PC-3 (cell line): ENCODE results near the gene CACNA1I. TPM values are rescaled to one million over a fixed set of nuclear protein-coding genes. Genes with fewer than 3 reads are reported as not detected.

ENCODE experiments used
- ATAC-seq: fragments of 200-7000 bp; cut with Tn5 transposase; 2 replicates; pipeline ENCODE4 v1.9.1; 2020; ENCODE audit warnings: mild to moderate bottlenecking, moderate library complexity
- BruUV-seq: library from RNA; stranded (reverse); fragments of 400-500 nt; replicated peaks from 2 replicates; lab custom pipeline; 2021; lab: Mats Ljungman, UMichigan
- CTCF ChIA-PET: fragments of 300-600 bp; sonication (Branson Sonifier 250); formaldehyde crosslinking; loops from one replicate; lab custom pipeline; 2022; ENCODE audit warnings: antibody characterized with exemption; lab: Charles Lee
- POLR2A ChIA-PET: fragments of 300-600 bp; sonication (Branson Sonifier 250); formaldehyde crosslinking; loops from one replicate; lab custom pipeline; 2022; ENCODE audit warnings: antibody characterized with exemption; ENCODE audit not compliant: unreplicated experiment; lab: Charles Lee
- DNase-seq: peaks from one replicate; pipeline ENCODE4 v3.0.0-alpha.2; 2015
- H2AFZ ChIP-seq: fragments of 300-600 bp; sonication (generic); 2 replicates; pipeline ENCODE4 v1.6.0; 2016; ENCODE audit warnings: antibody characterized with exemption, low read length
- H3F3A ChIP-seq: fragments of 300-600 bp; sonication (generic); one replicate; pipeline ENCODE4 v1.6.0; 2017; ENCODE audit warnings: antibody characterized with exemption, low read length, control low read depth, mild to moderate bottlenecking; ENCODE audit not compliant: unreplicated experiment
- H3K27ac ChIP-seq: fragments of 300-600 bp; sonication (generic); 2 replicates; pipeline ENCODE4 v1.5.1; 2016; ENCODE audit warnings: mild to moderate bottlenecking, low read length
- H3K27me3 ChIP-seq: fragments of 300-600 bp; sonication (generic); 2 replicates; pipeline ENCODE4 v1.6.1; 2016; ENCODE audit warnings: low read length, mixed read lengths
- H3K36me3 ChIP-seq: fragments of 300-600 bp; sonication (generic); 2 replicates; pipeline ENCODE4 v1.6.1; 2016; ENCODE audit warnings: low read depth, mixed run types, low read length, mixed read lengths
- H3K4me1 ChIP-seq: fragments of 300-600 bp; sonication (generic); 2 replicates; pipeline ENCODE4 v1.5.1; 2016; ENCODE audit warnings: low read length; ENCODE audit not compliant: insufficient read depth
- H3K4me2 ChIP-seq: fragments of 300-600 bp; sonication (generic); 2 replicates; pipeline ENCODE4 v1.6.0; 2016; ENCODE audit warnings: low read length
- H3K4me3 ChIP-seq: fragments of 300-600 bp; sonication (generic); 2 replicates; pipeline ENCODE4 v1.5.1; 2016; ENCODE audit warnings: mild to moderate bottlenecking, low read length, mixed read lengths
- H3K79me2 ChIP-seq: fragments of 300-600 bp; sonication (generic); 2 replicates; pipeline ENCODE4 v1.6.1; 2017; ENCODE audit warnings: low read length, mixed read lengths
- H3K9ac ChIP-seq: fragments of 300-600 bp; sonication (generic); 2 replicates; pipeline ENCODE4 v1.6.0; 2016; ENCODE audit warnings: mild to moderate bottlenecking, low read length
- H3K9me2 ChIP-seq: fragments of 300-600 bp; sonication (generic); replicated peaks from 2 replicates; pipeline ENCODE4 v1.6.1; 2016; ENCODE audit warnings: mixed run types, low read length, mixed read lengths
- H3K9me3 ChIP-seq: fragments of 300-600 bp; sonication (generic); 2 replicates; pipeline ENCODE4 v1.6.1; 2016; ENCODE audit warnings: low read length, mixed read lengths
- H4K20me1 ChIP-seq: fragments of 300-600 bp; sonication (generic); 2 replicates; pipeline ENCODE4 v1.6.1; 2016; ENCODE audit warnings: low read length, mixed read lengths
- CTCF ChIP-seq: fragments of 300-600 bp; sonication (generic); conservative IDR thresholded peaks from 2 replicates; pipeline ENCODE4 v1.5.1; 2017; ENCODE audit warnings: antibody characterized with exemption, low read depth, mild to moderate bottlenecking, low read length
- EZH2 ChIP-seq: fragments of 300-600 bp; sonication (generic); IDR thresholded peaks from one replicate; pipeline ENCODE4 v1.6.1; 2017; ENCODE audit warnings: antibody characterized with exemption, mild to moderate bottlenecking, low read length; ENCODE audit not compliant: unreplicated experiment
- EZH2phosphoT487 ChIP-seq: fragments of 300-600 bp; sonication (generic); IDR thresholded peaks from 2 replicates; pipeline ENCODE4 v1.6.1; 2018; ENCODE audit warnings: mild to moderate bottlenecking, antibody characterized with exemption, low read length, borderline replicate concordance
- intact Hi-C: fragments of 100-400 bp; cut with micrococcal nuclease; formaldehyde crosslinking; loops from 2 replicates; pipeline ENCODE4 v1.9.0; 2023
- total RNA-seq: library from RNA; depleted of rRNA; stranded (reverse); fragments of >200 nt; gene quantifications from 2 replicates; pipeline ENCODE4 v1.2.3, GENCODE V29; 2014

Gene CACNA1I
- total RNA-seq, 1 experiment from 2014 or later = not detected

GRCh38 chr22:39663751-39664150 is 93.2 kb downstream of the CACNA1I start:
- peak overlapping the region; percentile 66 for H3K4me2 ChIP-seq
- no peaks in the 10 kb centered on the region for H3F3A ChIP-seq
- H3K27me3 ChIP-seq = no peaks in the 10 kb centered on the region
- H3K36me3 ChIP-seq = no peaks in the 10 kb centered on the region
- peaks cover 4% of the 10 kb centered on the region; the same call in 1 of the 2 replicates for H3K4me1 ChIP-seq
- no peaks in the 10 kb centered on the region for H3K9me2 ChIP-seq
- BruUV-seq = no TSS peak
- H3K4me3 ChIP-seq = no peak overlapping the region; the same call in 1 of the 2 replicates
- peak overlapping the region; percentile 64 for H2AFZ ChIP-seq
- intact Hi-C loops = no loop called here
- peak; percentile 93 for ATAC-seq
- DNase-seq = peak; percentile 55
- H4K20me1 ChIP-seq = no peaks in the 10 kb centered on the region
- ChIA-PET POLR2A (no interaction called here), CTCF (no interaction called here)
- no peak overlapping the region for H3K9ac ChIP-seq
- no peaks in the 10 kb centered on the region for H3K9me3 ChIP-seq
- H3K79me2 ChIP-seq = no peaks in the 10 kb centered on the region
- no peak for TF ChIP-seq EZH2phosphoT487
- no peak for TF ChIP-seq EZH2
- TF ChIP-seq CTCF = no peak
- H3K27ac ChIP-seq = no peak overlapping the region

GRCh38 chr22:39664485-39665200 is 94.1 kb downstream of the CACNA1I start:
- intact Hi-C loops = no loop called here
- Histone ChIP-seq H3K9ac (no peak overlapping the region), H3F3A (no peaks in the 10 kb centered on the region), H4K20me1 (no peaks in the 10 kb centered on the region), H3K4me1 (peaks cover 4% of the 10 kb centered on the region; the same call in 1 of the 2 replicates), H3K36me3 (no peaks in the 10 kb centered on the region), H3K9me2 (no peaks in the 10 kb centered on the region), H3K4me2 (peak overlapping the region; percentile 66), H3K79me2 (no peaks in the 10 kb centered on the region), H3K4me3 (no peak overlapping the region), H3K9me3 (no peaks in the 10 kb centered on the region), H3K27ac (no peak overlapping the region), H2AFZ (no peak overlapping the region), H3K27me3 (no peaks in the 10 kb centered on the region)
- ChIA-PET POLR2A (no interaction called here), CTCF (no interaction called here)
- no TSS peak for BruUV-seq
- no peak for ATAC-seq
- TF ChIP-seq CTCF (no peak), EZH2 (no peak), EZH2phosphoT487 (no peak)
- no peak for DNase-seq

- H3K27me3 ChIP-seq = no peaks in the 10 kb centered on the region
- no peaks in the 10 kb centered on the region for H3K9me2 ChIP-seq
- H3K9ac ChIP-seq = no peak overlapping the region
- TF ChIP-seq CTCF (no peak), EZH2 (no peak), EZH2phosphoT487 (no peak)
- no peaks in the 10 kb centered on the region for H3K9me3 ChIP-seq
- no peak overlapping the region for H2AFZ ChIP-seq
- POLR2A ChIA-PET = no interaction called here
- H3K79me2 ChIP-seq = no peaks in the 10 kb centered on the region
- H3K4me3 ChIP-seq = no peak overlapping the region
- H3F3A ChIP-seq = no peaks in the 10 kb centered on the region
- no TSS peak for BruUV-seq
- H3K4me1 ChIP-seq = peaks cover 4% of the 10 kb centered on the region; the same call in 1 of the 2 replicates
- CTCF ChIA-PET = no interaction called here
- H4K20me1 ChIP-seq = no peaks in the 10 kb centered on the region
- no peak overlapping the region for H3K27ac ChIP-seq
- intact Hi-C loops = no loop called here
- H3K4me2 ChIP-seq = no peak overlapping the region
- H3K36me3 ChIP-seq = no peaks in the 10 kb centered on the region
- no peak for DNase-seq
- ATAC-seq = no peak
These were observed 94.7 kb downstream of the CACNA1I start for GRCh38 chr22:39665229-39665628.
